Dedifferentiated amniotic fluid mesenchymal stem cell (primary cell): Measurements from ENCODE around the gene STKLD1.
"Not testable (repeated sequence)": the region's sequence is repeated elsewhere in the genome, so short reads cannot be mapped to it uniquely, and the experiment has no call there.

Experiments used
- DNase-seq: peaks from one replicate; pipeline ENCODE4 v3.0.0-alpha.2; 2016; ENCODE audit errors: extremely low spot score

Gene STKLD1

GRCh38 chr9:133443982-133444381 lies 67.8 kb downstream of the STKLD1 start:
- no peak for DNase-seq

DNA sequence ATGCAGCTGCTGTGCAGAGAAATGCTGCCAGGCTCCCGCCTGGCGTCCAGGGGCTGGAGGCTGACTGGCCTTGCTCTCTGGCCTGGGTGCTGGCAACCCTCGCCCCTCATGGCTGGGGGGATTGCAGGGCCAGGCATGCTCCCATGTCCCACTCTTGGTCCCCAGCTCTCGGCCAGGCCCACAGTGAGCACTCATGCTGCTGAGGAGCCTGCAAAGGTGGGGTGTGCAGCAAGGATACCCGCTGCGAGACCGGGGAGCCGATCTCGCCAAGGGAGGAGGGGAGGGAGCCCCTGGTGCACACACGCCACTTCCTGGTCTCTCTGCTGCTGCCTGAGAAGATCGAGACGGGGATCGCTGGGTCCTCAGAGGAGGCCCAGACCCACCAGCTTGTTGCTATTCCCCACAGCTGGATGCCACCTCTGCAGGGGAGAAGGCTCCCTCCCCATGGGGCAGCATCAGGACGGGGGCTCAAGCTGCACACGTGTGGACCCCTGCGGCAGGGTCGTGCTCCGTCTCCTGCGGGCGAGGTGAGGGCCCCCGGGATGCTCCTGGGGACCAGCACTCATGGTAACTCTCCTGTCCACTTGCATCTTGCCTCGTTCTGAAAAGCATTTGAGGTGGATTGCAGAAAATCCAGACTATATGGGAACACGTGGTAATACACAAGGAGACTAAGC lies 69.3 kb downstream of the STKLD1 start:
- no peak for DNase-seq

- DNase-seq: no peak
Measured at GRCh38 chr9:133448487-133448972, 72.4 kb downstream of the STKLD1 start.

- no peak for DNase-seq
Measured at GRCh38 chr9:133449760-133450159, 73.6 kb downstream of the STKLD1 start.

DNA sequence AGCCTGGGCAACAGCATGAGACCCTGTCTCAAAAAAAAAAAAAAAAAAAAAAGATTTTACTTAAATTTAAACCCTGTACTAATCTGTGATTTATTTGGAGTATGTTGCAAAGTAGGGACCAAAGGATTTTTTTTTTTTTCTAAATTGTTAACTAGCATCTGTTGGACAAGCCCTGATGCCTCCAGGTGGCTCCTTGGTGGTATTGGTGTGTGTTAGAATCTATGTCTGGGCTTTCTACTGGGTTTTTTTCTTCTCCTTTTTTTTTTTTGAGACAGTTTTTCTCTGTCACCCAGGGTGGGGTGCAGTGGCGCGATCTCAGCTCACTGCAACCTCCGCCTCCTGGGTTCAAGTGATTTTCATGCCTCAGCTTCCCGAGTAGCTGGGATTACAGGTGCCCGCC lies 75.7 kb downstream of the STKLD1 start:
- not testable (repeated sequence) for DNase-seq

DNA sequence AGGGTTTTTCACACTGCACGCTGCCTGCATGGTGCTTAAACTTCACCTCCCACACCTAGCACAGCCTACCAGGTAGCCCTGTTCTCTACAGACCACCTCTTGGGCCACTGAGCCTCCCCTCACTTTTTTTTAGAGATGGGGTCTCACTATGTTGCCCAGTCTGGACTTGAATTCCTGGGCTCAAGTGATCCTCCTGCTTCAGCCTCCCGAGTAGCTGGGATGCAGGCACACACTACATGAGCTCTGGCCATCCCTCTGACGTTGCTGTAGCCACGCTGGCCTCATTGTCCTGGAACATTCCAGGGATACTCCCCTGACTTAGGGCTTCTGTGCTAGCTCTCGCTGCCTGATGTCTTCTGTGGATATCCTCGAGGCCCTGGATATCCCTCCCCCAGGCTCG lies 76.4 kb downstream of the STKLD1 start:
- DNase-seq: no peak

DNA sequence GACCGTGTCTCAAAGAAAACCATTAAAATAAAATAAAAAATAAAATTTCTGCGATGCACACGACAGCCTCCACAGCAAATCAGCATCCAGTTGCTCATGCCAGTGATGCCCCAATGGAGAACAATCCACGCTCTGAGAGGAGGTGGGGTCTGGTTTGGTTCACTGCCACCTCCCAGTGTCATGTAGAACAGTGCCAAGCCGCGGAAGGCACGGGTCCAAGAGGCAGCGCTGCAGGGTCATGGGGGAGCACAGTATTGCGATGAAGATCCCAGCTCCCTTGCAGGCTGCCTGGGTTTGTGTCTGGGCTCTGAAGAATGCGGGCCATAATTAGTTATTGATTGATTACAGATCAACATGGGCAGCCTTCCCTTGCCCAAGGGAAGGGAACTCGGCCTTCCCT lies 77.5 kb downstream of the STKLD1 start:
- DNase-seq: no peak

DNA sequence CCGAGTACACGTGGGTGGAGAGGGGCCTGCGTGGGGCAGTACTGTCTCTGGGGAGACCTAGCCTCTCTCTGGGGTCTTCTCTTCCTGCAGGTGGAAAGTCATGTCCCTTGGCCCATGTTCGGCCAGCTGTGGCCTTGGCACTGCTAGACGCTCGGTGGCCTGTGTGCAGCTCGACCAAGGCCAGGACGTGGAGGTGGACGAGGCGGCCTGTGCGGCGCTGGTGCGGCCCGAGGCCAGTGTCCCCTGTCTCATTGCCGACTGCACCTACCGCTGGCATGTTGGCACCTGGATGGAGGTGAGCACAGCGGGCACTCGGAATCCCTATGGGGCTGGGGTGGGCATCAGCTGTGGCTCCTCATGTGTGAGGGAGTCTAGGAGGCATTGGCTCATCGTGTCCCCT lies 78.2 kb downstream of the STKLD1 start:
- no peak for DNase-seq

DNA sequence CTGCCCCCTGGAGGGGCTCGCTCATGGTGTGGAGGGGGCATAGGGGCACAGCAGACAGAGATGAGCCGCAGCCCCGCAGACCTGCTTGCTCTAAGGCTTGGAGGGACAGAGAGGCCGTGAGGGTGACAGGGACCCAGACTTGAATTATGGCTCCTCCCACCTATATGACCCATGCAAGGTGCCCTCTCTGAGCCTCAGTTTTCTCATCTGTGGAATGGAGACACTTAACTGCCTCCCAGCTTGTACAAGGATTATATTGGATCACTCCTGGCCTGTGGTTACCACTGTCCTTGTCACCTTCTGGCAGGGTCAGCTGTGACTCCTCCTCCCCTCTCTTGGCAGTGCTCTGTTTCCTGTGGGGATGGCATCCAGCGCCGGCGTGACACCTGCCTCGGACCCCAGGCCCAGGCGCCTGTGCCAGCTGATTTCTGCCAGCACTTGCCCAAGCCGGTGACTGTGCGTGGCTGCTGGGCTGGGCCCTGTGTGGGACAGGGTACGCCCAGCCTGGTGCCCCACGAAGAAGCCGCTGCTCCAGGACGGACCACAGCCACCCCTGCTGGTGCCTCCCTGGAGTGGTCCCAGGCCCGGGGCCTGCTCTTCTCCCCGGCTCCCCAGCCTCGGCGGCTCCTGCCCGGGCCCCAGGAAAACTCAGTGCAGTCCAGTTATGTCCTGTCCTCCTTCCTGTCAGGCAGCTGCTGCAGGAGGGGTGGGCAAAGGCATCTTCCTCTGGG lies 78.9 kb downstream of the STKLD1 start:
- no peak for DNase-seq
